GM21786 (cell line): ENCODE results near the gene LRRC2.
"Not testable (repeated sequence)": the region's sequence is repeated elsewhere in the genome, so short reads cannot be mapped to it uniquely, and the experiment has no call there.

ENCODE experiments used
- ATAC-seq: cut with Tn5 transposase; IDR thresholded peaks from one replicate; pipeline ENCODE4 v1.9.1; 2021; ENCODE audit not compliant: unreplicated experiment

Gene LRRC2

DNA sequence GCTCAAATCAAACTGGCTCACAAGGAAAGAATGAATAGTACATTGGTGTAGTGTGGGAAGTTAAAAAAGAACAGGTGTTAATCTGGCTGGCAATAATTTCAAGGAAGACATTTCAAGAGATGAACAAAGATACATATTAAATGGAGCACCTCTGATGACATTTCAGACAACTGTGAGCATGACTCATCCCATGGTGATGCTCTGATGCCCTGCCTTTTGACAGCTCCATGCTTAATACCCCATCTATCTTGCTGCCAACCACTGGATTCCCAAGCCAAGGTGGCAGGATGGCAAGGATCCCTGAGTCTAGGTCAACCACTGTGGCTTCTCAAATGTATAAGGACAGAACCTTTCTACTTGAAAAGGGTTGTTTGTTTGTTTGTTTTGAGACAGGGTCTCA is 29.3 kb downstream of the LRRC2 start:
- no peak for ATAC-seq

DNA sequence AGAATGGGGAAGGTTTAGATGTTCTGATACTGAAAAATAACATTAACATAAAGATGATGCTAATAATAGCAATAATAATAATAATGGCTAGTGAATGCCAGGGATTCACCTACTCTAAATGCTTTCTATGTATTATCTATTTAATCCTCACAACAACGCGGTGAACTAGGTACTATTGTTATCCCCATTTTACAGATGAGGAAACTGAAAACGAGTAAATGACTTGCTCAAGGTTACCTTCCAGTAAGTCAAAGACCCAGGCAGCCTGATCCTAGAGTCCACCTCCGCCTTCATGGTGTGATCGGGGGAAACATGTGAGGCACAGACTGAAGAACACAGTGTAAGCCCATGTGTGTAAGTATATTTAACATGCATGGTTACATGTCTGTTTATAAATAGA is 30.4 kb downstream of the LRRC2 start:
- no peak for ATAC-seq

- no peak for ATAC-seq
Observed at GRCh38 chr3:46533091-46533490, 33.0 kb downstream of the LRRC2 start.

- no peak for ATAC-seq
Observed at GRCh38 chr3:46527239-46527638, 38.9 kb downstream of the LRRC2 start.

DNA sequence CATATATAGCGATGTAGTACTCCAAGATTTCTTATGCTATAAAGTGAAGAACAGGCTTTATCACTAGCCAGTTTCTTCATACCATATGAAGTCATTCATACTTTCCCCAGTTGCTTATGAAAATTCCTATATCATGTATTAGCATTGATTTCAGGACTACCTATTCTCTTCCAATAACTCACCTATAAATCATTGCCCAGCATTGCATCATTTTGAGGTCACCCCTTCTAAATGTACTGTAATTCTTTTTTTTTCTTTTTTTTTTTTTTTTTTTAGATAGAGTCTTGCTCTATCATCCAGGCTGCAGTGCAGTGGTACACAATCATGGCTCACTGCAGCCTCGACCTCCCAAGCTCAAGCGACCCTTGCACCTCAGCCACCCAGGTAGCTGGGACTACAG is 41.3 kb downstream of the LRRC2 start:
- ATAC-seq, result no peak

DNA sequence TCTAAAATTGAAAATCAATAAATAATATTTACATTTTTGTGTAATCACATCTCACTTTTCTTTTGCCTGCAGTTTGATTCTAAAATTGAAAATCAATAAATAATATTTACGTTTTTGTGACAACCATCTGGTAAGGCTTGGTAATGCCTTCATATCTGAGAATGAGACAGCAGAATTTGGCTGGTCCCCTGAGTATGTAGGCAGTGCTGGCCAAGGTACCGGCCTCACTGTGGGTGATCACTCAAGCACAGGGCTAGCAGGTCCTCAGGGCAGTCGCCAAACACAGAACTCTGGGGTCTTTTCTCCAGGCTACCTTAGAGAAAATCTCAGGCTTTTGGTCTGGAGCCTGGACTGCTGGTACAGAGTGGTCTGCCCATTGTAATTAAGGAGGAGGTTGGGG is 42.1 kb downstream of the LRRC2 start:
- no peak for ATAC-seq

DNA sequence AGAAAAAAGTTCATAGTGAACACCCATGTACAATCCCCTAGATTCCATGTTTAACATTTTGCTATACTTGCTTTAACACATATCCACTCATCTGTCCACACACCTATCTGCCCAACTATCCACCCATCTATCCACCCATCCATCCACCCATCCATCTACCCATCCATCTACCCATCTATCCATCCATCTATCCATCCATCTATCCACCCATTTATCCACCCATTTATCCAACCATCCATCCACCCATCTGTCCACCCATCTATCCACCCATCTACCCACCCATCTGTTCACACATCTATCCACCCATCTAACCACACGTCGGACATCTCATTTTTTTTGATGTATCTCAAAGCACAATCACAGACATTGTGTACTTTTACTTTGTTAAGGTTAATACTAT is 42.5 kb downstream of the LRRC2 start:
- no peak for ATAC-seq

GRCh38 chr3:46522201-46522600 is 43.9 kb downstream of the LRRC2 start:
- not testable (repeated sequence) for ATAC-seq

DNA sequence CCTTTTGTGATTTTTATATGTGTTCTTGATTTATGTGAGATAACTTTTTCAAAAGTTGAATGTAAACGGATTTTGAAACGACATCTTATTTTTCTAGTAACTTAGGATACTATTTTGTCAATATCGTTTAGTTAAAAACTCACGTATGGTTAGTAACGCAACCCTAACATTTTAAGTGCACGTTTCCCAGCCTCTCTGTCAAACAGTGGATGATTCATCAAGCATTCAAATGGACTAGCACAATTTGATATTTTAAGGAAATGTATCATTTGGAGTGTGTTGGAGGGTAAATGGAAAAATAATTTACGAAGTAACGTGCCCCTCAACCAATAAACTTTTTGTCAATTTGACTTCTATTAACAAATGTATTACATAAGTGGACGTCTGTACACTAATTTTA is 45.0 kb downstream of the LRRC2 start:
- no peak for ATAC-seq

DNA sequence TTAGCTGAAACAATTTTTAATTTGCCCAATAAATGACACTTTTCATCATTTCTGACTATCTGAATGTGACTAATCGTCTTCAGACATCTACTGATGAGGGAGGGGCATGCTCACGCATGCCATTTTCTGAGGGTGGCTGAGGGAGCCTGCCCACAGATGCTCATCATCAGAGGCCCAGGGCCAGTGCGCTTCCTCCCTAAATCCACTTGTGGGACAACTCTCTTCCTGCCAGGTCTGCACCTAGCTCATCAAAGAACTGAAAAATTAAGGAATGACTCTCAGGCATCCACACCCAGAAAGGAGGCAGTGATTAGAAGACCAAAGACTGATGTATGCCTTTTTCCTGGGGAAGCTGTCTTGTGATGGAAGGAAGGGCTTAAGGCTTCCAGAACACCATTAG is 45.6 kb downstream of the LRRC2 start:
- ATAC-seq, result no peak

DNA sequence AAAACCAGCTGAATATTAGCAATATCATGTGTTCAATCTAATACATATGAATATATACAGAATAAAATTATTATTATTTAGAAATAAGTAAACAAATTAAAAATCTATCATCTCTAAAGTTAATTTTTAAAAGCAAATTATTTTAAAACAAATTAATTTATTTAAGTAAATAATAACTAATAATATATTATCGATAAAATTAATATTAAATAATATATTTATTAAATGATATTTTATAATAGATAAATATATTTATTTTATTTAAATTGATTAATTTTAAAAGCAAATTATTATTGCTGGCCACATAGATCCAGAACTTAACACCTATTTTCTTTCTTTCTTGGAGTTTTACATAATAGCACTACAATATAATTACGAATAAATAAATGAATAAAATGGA is 46.1 kb downstream of the LRRC2 start:
- no peak for ATAC-seq

- ATAC-seq, result no peak
Observed at GRCh38 chr3:46517784-46518181, 48.3 kb downstream of the LRRC2 start.

- ATAC-seq, result no peak
Observed at GRCh38 chr3:46517016-46517783, 48.9 kb downstream of the LRRC2 start.

GRCh38 chr3:46516521-46516920 is 49.6 kb downstream of the LRRC2 start:
- ATAC-seq, result no peak

GRCh38 chr3:46512191-46512749 is 53.8 kb downstream of the LRRC2 start:
- no peak for ATAC-seq

DNA sequence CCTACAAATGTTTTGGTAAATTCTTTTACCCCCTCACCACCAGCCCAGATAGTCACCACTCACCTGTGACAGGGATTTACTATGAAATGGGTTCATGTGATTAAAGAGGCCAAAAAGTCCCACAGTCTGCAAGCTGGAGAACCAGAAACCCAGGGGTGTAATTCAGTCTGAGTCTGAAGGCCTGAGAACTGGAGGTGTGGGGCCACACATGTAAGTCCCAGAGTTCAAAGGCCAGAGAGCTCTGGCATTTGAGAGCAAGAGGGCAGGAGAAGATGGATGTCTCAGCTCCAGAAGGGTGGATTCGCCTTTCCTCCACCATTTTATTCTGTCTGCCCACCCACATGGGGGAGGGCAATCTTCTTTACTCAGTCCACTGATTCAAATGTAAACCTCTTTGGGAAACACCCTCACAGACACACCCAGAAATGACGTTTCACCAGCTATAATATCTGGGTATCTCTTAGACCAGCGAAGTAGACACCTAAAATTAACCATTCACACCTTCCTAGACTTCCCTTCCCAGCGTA is 56.4 kb downstream of the LRRC2 start:
- no peak for ATAC-seq

DNA sequence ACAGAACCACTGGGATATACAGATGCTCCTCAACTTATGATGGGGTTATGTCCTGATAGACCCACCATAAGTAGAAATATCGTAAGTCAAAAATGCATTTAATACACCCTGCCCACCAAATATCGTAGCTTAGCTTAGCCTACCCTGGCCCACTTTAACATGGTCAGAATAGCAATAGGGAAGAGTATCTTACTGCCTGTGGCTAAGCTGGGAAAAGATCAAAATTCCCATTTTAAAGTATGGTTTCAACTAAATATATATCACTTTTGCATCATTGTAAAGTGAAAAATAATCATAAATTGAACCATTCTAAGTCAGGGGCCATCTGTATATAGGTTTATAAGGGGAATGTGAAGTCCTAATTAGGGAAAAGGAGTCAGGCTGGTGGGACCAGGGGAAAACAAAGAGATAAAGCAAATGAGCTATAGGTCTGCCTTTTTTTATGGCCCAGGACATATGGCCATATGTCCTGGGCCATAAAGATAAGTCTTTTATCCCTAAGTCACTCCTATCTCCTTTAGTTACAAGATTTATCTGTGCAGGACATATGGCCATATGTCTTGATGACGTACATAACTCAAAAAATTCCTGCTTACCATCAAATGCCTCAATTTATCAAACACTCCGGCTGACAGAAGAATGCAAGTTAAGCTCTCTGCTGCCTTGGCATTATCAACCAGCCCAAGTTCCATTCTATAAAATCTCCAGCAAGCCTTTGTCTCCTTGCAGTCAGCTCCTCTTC is 57.1 kb downstream of the LRRC2 start:
- ATAC-seq, result no peak

- no peak for ATAC-seq
Observed at GRCh38 chr3:46506526-46506925, 59.6 kb downstream of the LRRC2 start.

DNA sequence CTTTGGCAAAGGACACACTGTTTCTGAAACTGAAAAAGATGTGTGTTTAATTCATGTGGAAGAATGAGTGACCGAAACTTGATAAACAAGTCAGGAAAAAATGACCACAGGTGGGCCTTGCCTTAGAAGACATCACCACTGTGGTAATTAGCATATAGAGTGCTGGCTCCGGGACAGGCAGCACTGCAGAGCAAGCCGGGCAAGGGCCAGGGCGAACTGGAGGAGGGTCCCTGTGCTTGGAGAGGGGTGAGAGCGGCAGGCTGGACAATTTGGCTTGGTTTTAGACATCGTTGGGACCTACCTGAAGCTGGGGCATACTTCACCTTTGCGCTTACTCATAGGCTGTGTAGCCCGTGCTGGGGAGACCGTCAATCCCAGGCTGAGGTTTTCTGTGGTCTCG is 60.1 kb downstream of the LRRC2 start:
- ATAC-seq, result no peak

DNA sequence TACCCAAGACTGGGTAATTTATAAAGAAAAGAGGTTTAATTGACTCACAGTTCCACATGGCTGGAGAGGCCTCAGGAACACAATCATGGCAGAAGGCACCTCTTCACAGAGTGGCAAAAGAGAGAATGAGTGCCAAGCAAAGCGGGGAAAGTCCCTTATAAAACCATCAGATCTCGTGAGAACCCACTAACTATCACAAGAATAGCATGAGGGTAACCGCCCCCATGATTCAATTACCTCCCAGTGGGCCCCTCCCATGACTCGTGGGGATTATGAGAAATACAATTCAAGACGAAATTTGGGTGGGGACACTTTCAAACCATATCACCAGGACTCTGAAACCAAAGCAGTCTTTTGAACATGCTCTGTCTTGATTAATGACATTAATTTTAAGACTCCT is 61.3 kb downstream of the LRRC2 start:
- ATAC-seq, result no peak

GRCh38 chr3:46503200-46503874 is 62.8 kb downstream of the LRRC2 start:
- ATAC-seq, result no peak
